GM12873 (cell line): ENCODE results near the gene SLC35B2.

Experiments
- TF ChIP-seq, protein P1 (sequence below): IDR thresholded peaks from 2 replicates; pipeline ENCODE4 v1.5.1; 2012; ENCODE audit warnings: low read depth, mild to moderate bottlenecking, moderate library complexity, low read length, control low read depth; ENCODE audit not compliant: insufficient read depth; ENCODE audit errors: missing control alignments

SLC35B2 gene, protein sequence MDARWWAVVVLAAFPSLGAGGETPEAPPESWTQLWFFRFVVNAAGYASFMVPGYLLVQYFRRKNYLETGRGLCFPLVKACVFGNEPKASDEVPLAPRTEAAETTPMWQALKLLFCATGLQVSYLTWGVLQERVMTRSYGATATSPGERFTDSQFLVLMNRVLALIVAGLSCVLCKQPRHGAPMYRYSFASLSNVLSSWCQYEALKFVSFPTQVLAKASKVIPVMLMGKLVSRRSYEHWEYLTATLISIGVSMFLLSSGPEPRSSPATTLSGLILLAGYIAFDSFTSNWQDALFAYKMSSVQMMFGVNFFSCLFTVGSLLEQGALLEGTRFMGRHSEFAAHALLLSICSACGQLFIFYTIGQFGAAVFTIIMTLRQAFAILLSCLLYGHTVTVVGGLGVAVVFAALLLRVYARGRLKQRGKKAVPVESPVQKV

DNA sequence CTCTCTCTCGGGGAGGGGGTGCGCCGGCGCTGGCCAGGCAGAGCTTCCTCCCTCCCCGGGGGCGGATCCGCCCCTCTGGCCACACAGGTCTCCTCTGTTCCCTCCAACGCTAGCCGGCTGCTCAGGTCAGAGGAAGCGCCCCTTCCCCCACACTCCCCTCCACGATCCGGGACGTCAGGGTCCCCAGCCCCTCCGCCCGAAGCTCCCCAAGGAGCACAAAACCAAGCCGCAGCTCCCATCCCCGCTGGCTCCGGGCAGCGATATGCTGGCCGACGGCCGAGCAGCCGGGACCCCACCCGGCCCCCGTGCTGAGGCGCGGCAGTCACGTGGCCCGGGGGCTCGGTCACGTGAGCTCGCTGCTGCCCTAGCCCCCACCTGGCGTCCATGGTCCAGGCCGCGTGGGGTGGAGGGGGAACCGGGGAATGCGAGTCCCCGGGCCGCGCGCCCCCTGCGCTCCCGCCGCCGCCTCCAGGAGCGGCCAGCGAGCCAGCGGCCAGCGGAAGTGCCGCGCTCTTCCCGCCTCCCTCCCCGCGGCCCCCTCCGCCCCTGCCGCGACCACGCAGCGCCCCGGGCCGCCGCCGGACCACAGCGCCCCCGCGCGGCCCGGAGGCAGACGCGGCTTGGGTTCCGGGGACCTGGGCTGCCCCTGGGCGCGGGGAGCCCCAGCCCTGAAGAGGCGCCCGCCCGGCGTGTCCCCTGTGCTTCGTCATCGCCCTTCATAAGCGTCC lies at the start of gene SLC35B2:
Gene SLC35B2 (minus strand): TSS at position 504 of the 728 bp plus-strand sequence. CDS start 118 bp downstream, at position 386.
- TF ChIP-seq, protein P1, sequence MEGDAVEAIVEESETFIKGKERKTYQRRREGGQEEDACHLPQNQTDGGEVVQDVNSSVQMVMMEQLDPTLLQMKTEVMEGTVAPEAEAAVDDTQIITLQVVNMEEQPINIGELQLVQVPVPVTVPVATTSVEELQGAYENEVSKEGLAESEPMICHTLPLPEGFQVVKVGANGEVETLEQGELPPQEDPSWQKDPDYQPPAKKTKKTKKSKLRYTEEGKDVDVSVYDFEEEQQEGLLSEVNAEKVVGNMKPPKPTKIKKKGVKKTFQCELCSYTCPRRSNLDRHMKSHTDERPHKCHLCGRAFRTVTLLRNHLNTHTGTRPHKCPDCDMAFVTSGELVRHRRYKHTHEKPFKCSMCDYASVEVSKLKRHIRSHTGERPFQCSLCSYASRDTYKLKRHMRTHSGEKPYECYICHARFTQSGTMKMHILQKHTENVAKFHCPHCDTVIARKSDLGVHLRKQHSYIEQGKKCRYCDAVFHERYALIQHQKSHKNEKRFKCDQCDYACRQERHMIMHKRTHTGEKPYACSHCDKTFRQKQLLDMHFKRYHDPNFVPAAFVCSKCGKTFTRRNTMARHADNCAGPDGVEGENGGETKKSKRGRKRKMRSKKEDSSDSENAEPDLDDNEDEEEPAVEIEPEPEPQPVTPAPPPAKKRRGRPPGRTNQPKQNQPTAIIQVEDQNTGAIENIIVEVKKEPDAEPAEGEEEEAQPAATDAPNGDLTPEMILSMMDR, result peak; percentile 66

DNA sequence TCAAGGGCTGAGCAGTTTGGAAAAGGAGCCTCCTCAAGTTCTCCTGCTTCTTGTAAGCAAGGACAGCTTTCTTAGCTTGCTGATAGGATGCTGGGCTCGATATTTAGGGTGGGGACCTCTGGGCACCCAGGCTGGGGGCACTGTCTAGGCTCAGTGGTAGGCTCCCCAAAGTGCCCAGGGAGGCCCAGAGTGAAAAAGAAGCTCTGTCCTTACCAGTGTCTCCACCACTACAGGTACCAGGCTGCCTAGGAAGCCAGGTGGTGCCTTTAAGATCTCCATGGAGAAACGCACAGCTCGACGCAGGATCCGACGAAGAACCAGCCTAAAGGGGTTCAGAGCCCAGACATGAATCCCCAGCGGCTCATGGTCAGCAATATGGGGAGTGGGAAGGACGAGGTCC lies 49.4 kb upstream of the SLC35B2 start:
- TF ChIP-seq, protein P1, result no peak

DNA sequence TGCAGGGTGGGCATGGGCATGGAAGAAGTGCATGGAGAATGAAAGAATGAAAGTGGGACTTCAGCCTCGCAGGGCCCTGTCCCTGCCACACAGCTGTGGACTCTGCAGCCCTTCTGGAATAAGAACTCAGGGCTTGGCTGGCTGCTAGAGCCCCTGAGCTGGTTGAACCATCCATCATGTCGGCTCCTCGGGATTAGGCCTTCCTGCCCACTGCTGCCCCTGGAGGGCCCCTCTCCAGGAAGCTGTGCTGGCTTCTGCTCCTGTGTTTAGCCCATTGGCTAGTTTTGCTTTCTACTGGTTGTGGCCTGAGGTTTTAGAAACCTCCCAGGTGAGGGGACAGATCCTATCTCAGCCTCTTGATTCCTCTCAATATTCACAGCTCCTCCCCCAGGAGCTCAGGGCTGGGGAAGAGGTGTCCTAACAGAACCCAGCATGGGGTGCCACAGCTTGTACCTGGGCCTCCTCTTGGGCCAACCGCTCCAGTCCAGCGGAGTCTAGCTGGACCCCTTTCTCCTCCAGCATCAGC lies 47.9 kb upstream of the SLC35B2 start:
- TF ChIP-seq, protein P1, result no peak

DNA sequence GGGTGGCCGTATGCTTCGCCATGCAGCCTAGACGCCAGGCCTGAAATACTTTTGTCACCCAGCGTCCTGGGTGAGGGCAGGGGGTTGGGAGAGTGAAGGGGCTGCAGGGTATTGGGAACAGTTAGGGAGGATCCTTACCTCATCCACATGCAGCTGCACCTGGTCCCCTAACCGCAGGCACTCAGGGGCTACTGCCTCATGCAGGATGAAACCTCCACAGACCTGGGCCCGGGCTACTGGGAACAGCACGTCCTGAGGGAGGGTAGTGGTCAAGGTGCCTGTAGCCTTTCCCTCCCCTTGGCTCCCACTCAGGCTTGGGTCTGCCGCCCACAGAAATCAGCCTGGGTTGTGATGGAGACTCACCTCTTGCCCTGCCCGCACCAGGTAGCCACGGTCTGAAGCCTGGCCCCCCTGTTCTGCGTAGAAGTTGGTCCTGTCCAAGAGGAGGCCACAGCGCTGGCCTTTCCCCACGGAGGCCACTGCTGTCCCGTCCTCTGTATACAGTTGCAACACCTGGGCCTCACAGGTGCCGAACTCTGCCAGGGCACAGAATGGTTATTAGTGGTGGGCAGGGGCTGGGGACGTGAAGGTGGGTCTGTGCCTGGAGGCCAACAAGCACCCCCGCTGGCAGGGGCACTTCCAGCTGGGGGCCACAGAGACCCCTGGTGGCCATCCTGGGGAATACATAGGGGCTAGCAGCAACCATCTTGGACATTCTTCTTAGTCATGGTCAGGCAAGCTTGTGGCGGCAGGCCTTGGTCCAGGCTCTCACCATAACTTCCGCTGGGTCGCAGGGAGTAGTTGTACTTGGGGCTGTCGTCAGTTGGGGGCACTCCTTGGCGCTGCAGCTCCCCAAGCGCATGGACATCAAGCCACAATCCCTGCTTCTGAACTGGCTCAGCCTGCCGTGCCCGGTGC lies 47.2 kb upstream of the SLC35B2 start:
- TF ChIP-seq, protein P1, result peak; percentile 88

DNA sequence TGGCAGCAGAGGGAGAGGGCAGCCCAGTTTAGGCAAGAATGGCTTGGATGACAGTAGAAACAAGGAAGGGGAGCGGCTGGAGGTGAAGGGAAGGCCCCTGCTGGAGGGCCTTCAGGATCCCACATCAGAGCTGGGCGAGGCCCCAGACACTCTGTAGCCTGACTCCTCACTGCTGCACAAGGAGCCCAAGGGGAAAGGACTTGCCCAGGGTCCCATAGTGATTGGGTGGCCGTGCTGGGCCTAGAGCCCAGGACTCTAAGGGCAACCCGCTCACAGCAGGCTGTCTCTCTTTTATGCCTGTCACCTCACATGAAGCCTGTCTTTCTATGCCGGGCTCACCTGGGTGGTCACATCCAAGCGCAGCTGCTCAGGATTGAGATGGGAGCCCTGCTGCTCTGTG lies 46.5 kb upstream of the SLC35B2 start:
- TF ChIP-seq, protein P1, result no peak

DNA sequence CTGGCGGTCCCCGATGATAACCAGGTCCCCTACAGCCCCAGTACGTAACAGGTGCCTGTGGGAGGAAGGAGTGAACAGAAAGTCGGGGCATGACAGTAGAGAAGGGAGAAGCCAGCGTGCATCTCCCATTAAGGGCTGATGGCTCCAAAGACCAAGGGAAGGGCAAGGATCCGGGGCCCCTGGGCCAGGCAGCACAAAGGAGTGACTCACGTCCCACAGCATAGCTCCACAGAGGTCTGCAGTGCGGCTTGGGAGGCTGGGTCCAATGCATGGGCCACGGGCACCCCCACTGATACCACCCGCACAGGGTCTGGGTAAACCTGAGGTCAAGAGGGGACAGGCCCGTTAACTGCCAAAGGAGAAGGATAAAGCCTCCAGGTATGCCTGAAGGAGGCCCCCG lies 45.5 kb upstream of the SLC35B2 start:
- TF ChIP-seq, protein P1, result no peak
